ENCODE results near the gene PRPF6.

The PRPF6 gene

GRCh38 chr20:64062276-64062595 is 81.3 kb downstream of the PRPF6 start:
- Histone ChIP-seq H3K4me3 (peak overlapping the region; percentile 96), H3K27ac (peak overlapping the region; percentile 45 to 92)
- no peak for DNase-seq (ENCODE audit: low spot score)
- TF ChIP-seq CTCF (IDR thresholded peaks at IDR 0.05), result no peak

DNA sequence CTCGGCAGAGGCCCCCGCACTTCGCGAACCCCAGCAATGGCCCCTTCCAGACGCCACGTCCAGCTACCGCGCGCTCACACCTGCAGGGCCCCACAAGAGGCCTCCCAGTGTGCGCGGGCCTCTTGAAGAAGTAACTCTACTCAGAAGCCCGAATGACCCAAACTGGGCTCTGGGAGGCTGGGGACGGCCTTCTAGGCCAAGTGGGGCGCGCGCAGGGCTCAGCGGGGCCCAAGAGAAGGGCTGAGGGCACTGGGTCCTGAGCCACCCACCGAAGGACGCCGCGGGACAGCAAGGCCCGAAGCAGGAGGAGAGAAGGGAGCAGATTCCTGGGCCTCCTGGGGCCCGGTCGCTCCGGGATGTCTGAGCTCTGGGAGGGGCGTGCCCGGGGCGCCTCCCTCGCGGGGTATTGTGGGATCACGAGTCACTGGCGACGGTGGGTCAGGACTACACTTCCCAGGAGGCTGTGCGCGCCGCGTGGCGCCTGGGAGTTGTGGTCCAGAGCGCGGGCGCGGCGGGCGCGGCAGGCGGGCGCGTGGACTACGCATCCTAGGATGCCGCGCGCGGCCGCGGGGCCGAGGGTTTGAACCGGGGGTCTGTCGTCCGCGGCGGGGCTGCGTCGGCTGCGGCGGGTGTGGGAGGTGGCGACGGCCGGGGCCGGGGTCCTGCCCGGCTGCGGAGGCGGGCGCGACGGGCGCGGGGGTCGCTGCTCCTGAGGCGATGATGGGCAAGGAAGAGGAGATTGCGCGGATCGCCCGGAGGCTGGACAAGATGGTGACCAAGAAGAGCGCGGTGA is 81.9 kb downstream of the PRPF6 start, which contains the start of gene TCEA2:
TSS of gene TCEA2 (plus strand) at position 603 of the 793 bp plus-strand sequence. CDS start at position 718, 115 bp downstream.
- no peak for TF ChIP-seq CTCF (IDR thresholded peaks at IDR 0.05)
- DNase-seq (ENCODE audit: low spot score), result peak; percentile 96
- Histone ChIP-seq H3K4me3 (peak within 1 kb of the TSS; percentile 96), H3K27ac (peak within 1 kb of the TSS; percentile 83 to 92)

GRCh38 chr20:64063389-64064144 is 82.6 kb downstream of the PRPF6 start:
- no peak for TF ChIP-seq CTCF (IDR thresholded peaks at IDR 0.05)

DNA sequence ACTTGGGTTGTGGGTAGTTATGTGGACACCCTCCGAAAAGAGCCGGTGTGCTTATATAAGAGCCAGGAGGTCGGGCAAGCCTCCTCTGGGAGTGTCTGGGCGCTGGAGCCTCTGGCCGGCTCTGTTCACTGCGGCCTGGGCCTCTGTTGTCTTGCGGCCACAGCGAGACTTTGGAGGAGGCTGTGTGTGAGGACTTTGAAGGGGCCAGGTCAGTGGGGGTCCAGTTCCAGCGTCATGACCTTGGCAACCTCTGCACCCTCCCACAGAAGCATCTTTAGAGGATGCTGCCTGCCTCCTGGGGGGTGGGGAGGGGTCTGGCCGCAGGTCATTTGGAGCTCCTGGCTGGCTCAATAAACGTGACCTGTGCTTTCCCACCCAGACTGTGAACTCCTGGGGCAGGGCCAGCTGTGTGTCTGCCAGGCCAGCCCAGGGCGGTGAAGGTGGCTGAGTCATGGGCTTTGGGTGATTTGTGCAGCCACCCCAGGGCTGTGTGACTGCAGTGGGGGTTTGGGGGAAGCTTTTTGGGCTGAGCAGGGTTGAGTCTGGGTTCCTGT is 83.3 kb downstream of the PRPF6 start:
- TF ChIP-seq CTCF (IDR thresholded peaks at IDR 0.05), result no peak
- peak overlapping the region; percentile 96 for H3K4me3 ChIP-seq
- DNase-seq (ENCODE audit: low spot score), result no peak
- H3K27ac ChIP-seq, result peak overlapping the region; percentile 83 to 92

More at GRCh38 chr20:64063389-64064144, 82.6 kb downstream of the PRPF6 start:
- peak overlapping the region; percentile 96 for H3K4me3 ChIP-seq
- H3K27ac ChIP-seq, result peak overlapping the region; percentile 83 to 92
- DNase-seq (ENCODE audit: low spot score), result no peak

DNA sequence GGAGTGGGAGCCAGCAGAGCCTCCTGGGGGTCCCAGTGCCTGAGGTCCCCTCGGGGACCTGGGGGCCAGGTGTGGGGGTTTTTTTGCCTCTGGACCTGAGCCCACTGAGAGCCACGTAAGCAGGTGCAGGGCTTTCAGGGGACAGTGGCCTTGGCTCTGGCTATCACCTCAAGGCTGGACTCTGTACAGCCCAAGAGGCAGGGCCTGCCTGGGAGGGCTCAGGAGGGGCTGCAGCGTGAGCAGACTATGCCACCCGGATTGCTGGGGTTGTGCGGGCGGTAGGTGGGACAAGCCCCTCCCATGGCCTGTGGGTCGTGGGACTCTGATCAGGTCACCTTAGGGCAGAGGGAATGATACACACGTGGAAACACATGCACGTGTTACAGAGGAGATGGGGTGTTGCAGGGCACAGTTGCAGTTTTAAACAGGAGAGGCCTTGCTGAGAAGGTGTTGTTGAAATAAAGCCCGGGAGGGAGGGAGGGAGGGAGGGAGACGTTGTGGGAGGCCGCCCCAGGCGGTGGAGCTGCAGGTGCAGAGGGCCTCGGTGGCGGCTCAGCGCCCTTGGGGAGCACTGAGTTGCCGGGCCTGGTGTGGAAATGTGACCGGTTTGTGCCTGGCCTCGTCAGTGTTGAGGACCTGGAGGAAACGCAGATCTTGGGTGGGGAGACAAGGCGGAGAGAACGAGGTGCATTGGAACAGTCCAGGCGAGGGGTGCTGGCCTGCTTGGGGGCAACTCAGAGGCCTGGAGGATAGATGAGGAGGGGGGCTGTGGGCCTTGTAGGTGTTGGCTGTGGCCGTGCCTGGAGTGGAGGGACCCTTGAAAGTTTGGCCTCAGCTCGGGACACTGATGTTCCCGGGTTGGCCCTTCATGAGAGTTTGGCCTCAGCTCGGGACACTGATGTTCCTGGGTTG is 84.4 kb downstream of the PRPF6 start:
- Histone ChIP-seq H3K27ac (no peak overlapping the region), H3K4me3 (no peak overlapping the region)
- TF ChIP-seq CTCF (IDR thresholded peaks at IDR 0.05), result no peak
- DNase-seq (ENCODE audit: low spot score), result no peak

GRCh38 chr20:64065974-64066343 is 85.0 kb downstream of the PRPF6 start:
- no peak for DNase-seq (ENCODE audit: low spot score)
- Histone ChIP-seq H3K4me3 (no peak overlapping the region), H3K27ac (no peak overlapping the region)
- no peak for TF ChIP-seq CTCF (IDR thresholded peaks at IDR 0.05)
